K562 (cell line): Measurements from ENCODE around the gene TREX2.

ENCODE experiments used
- CEBPB ChIP-seq: fragments of 450-650 bp; IDR thresholded peaks from 2 replicates; pipeline ENCODE4 v1.6.1; 2016; ENCODE audit warnings: missing genetic modification characterization, missing compliant biosample characterization
- CTCF ChIP-seq, 3 experiments: IDR thresholded peaks in 2 of 3; conservative IDR thresholded peaks in 1 of 3; 2 replicates each; pipeline ENCODE4 v1.5.1; 2011 to 2012; ENCODE audit warnings: low read length in 3 of 3, mild to moderate bottlenecking in 3 of 3, control low read depth in 2 of 3, improper control_type of control experiment in 1 of 3, inconsistent platforms in 1 of 3, low read depth in 1 of 3, mixed read lengths in 1 of 3, moderate library complexity in 1 of 3; ENCODE audit not compliant: insufficient read depth in 2 of 3
- DPF2 ChIP-seq: fragments of 450-650 bp; IDR thresholded peaks from 2 replicates; pipeline ENCODE4 v1.6.1; 2016
- ELK1 ChIP-seq: sonication (generic); formaldehyde crosslinking; IDR thresholded peaks from 2 replicates; pipeline ENCODE4 v1.8.1; 2022; ENCODE audit warnings: missing genetic modification reagents
- EZH2 ChIP-seq: IDR thresholded peaks from 2 replicates; pipeline ENCODE4 v1.6.1; 2012; ENCODE audit warnings: low read depth, mild to moderate bottlenecking, inconsistent platforms, low read length, borderline replicate concordance
- FOXK1 ChIP-seq: sonication (generic); formaldehyde crosslinking; IDR thresholded peaks from 2 replicates; pipeline ENCODE4 v1.8.0; 2022; ENCODE audit warnings: missing genetic modification reagents, mild to moderate bottlenecking, borderline replicate concordance
- NR2F6 ChIP-seq: fragments of 450-650 bp; formaldehyde crosslinking; IDR thresholded peaks from 2 replicates; pipeline ENCODE4 v1.4.0; 2020; ENCODE audit warnings: mild to moderate bottlenecking
- PCBP1 ChIP-seq: fragments of 200-400 bp; formaldehyde crosslinking; IDR thresholded peaks from 2 replicates; pipeline ENCODE4 v1.6.1; 2018; ENCODE audit warnings: mild to moderate bottlenecking, low read depth, low read length; ENCODE audit not compliant: poor library complexity, severe bottlenecking
- SREBF1 ChIP-seq: fragments of 150-350 bp; IDR thresholded peaks from 2 replicates; pipeline ENCODE4 v1.6.1; 2014; ENCODE audit warnings: antibody characterized with exemption, low read depth, low read length, borderline replicate concordance

- TF ChIP-seq ELK1 = no peak
- no peak for TF ChIP-seq NR2F6 (CRISPR knock-in tag)
- no peak for TF ChIP-seq EZH2
- no peak for TF ChIP-seq CTCF (IDR thresholded peaks at IDR 0.05 in 2 of 3, conservative IDR thresholded peaks at IDR 0.05 in 1 of 3; ENCODE audit: insufficient read depth in 2 of 3, low read depth in 1 of 3, low read length in 3 of 3)
- TF ChIP-seq SREBF1 = no peak
- no peak for TF ChIP-seq CEBPB
- TF ChIP-seq DPF2 = no peak
- no peak for TF ChIP-seq PCBP1
- no peak for TF ChIP-seq FOXK1 (CRISPR knock-in tag)
Measured at GRCh38 chrX:153463031-153463430, 17.2 kb upstream of the TREX2 start.
